CD14-positive monocyte (primary cell): ENCODE data around the gene PLCH2. TPM values are rescaled to one million over a fixed set of nuclear protein-coding genes. Genes with fewer than 3 reads are reported as not detected.

Experiments used
- DNase-seq, 3 donors: peaks; one replicate each; pipeline ENCODE4 v3.0.0-alpha.2; 2011 to 2022
- H2AFZ ChIP-seq: 2 replicates; pipeline ENCODE4 v1.6.0; 2012; ENCODE audit warnings: mild to moderate bottlenecking, low read depth, low read length, inconsistent platforms; ENCODE audit not compliant: insufficient read depth, poor library complexity, severe bottlenecking
- H3K27ac ChIP-seq, 2 donors: 1 replicate in 1 of 2; 2 replicates in 1 of 2; pipeline ENCODE4 v1.5.1; 2012 to 2013; ENCODE audit warnings: low read length in 2 of 2, control low read depth in 1 of 2, inconsistent platforms in 1 of 2, low read depth in 1 of 2, mild to moderate bottlenecking in 1 of 2
- H3K27me3 ChIP-seq, 2 donors: one replicate each; pipeline versions ENCODE4 v1.6.0 to v1.6.1; 2011 to 2013; ENCODE audit warnings: low read length in 2 of 2; ENCODE audit not compliant: control insufficient read depth in 2 of 2, insufficient read depth in 2 of 2
- H3K36me3 ChIP-seq, 2 donors: replicated peaks in 1 of 2; 1 replicate in 1 of 2; 2 replicates in 1 of 2; pipeline versions ENCODE4 v1.5.1 to v1.6.1; 2012 to 2013; ENCODE audit warnings: low read length in 2 of 2, control low read depth in 1 of 2, inconsistent platforms in 1 of 2, mild to moderate bottlenecking in 1 of 2; ENCODE audit not compliant: insufficient read depth in 2 of 2, control insufficient read depth in 1 of 2
- H3K4me1 ChIP-seq, 2 donors: 1 replicate in 1 of 2; 2 replicates in 1 of 2; pipeline versions ENCODE4 v1.5.1 to v1.6.1; 2012 to 2013; ENCODE audit warnings: low read length in 2 of 2, control low read depth in 1 of 2, inconsistent platforms in 1 of 2, mild to moderate bottlenecking in 1 of 2, moderate library complexity in 1 of 2; ENCODE audit not compliant: insufficient read depth in 2 of 2, control insufficient read depth in 1 of 2
- H3K4me2 ChIP-seq: replicated peaks from 2 replicates; pipeline ENCODE3; 2012; ENCODE audit warnings: low read length, moderate library complexity, mild to moderate bottlenecking; ENCODE audit not compliant: poor library complexity, severe bottlenecking; ENCODE audit errors: extremely low read depth
- H3K4me3 ChIP-seq, 3 experiments: fragments of 200-600 bp in 1 of 3; sonication (generic) in 1 of 3; replicated peaks in 1 of 3; 1 replicate in 2 of 3; 2 replicates in 1 of 3; pipeline ENCODE4 v1.5.1; 2011 to 2013; ENCODE audit warnings: low read length in 3 of 3, mild to moderate bottlenecking in 3 of 3, control low read depth in 2 of 3, low read depth in 2 of 3, inconsistent platforms in 1 of 3, moderate library complexity in 1 of 3
- H3K79me2 ChIP-seq: 2 replicates; pipeline ENCODE4 v1.6.0; 2012; ENCODE audit warnings: mild to moderate bottlenecking, control low read depth, inconsistent platforms, low read length, moderate library complexity; ENCODE audit not compliant: insufficient read depth
- H3K9ac ChIP-seq: 2 replicates; pipeline ENCODE4 v1.6.0; 2017; ENCODE audit warnings: low read length, mild to moderate bottlenecking; ENCODE audit not compliant: insufficient read depth, poor library complexity, severe bottlenecking
- H3K9me3 ChIP-seq, 2 donors: replicated peaks in 1 of 2; 1 replicate in 1 of 2; 2 replicates in 1 of 2; pipeline versions ENCODE4 v1.5.1 to v1.6.1; 2012 to 2013; ENCODE audit warnings: low read length in 2 of 2, control low read depth in 1 of 2; ENCODE audit not compliant: control insufficient read depth in 1 of 2, insufficient read depth in 1 of 2
- H4K20me1 ChIP-seq: 2 replicates; pipeline ENCODE4 v1.6.0; 2012; ENCODE audit warnings: mild to moderate bottlenecking, low read length, control low read depth, moderate library complexity; ENCODE audit not compliant: insufficient read depth
- H3K27ac Mint-ChIP-seq, 7 donors: one replicate each; pipeline ENCODE4 v1.8.0; 2020; ENCODE audit warnings: mild to moderate bottlenecking in 7 of 7, mixed read lengths in 7 of 7, moderate library complexity in 6 of 7, inconsistent platforms in 2 of 7
- H3K27me3 Mint-ChIP-seq, 3 donors: one replicate each; pipeline ENCODE4 v1.8.0; 2021 to 2022; ENCODE audit warnings: low read depth in 3 of 3, mild to moderate bottlenecking in 3 of 3, mixed read lengths in 3 of 3, moderate library complexity in 3 of 3, inconsistent platforms in 1 of 3
- H3K36me3 Mint-ChIP-seq, 2 donors: one replicate each; pipeline ENCODE4 v1.8.0; 2020; ENCODE audit warnings: mixed read lengths in 2 of 2, inconsistent platforms in 1 of 2, mild to moderate bottlenecking in 1 of 2
- H3K4me1 Mint-ChIP-seq: one replicate; pipeline ENCODE4 v1.8.0; 2020; ENCODE audit warnings: mild to moderate bottlenecking, mixed read lengths
- H3K4me3 Mint-ChIP-seq, 2 donors: one replicate each; pipeline ENCODE4 v1.8.0; 2020; ENCODE audit warnings: mild to moderate bottlenecking in 2 of 2, mixed read lengths in 2 of 2, moderate library complexity in 1 of 2
- H3K9me3 Mint-ChIP-seq, 7 donors: one replicate each; pipeline ENCODE4 v1.8.0; 2020 to 2022; ENCODE audit warnings: mixed read lengths in 7 of 7, mild to moderate bottlenecking in 6 of 7, moderate library complexity in 6 of 7, inconsistent platforms in 2 of 7
- WGBS: methylation state at CpG from one replicate; pipeline ENCODE4 v1.1.5; 2013; ENCODE audit warnings: missing lambda C conversion rate; ENCODE audit not compliant: insufficient coverage; 5-methylcytosine and 5-hydroxymethylcytosine counted together
- intact Hi-C, 2 donors: fragments of 100-400 bp; cut with micrococcal nuclease; formaldehyde crosslinking; loops; one replicate each; pipeline versions ENCODE4 v1.15.0 to v1.15.1; 2023
- polyA plus RNA-seq, 3 donors: library from polyadenylated mRNA; depleted of rRNA in 1 of 3; unstranded in 2 of 3; stranded (reverse) in 1 of 3; fragments of 300-500 nt in 2 of 3; fragments of >200 nt in 1 of 3; fragmentation: Illumina TruSeq in 2 of 3; gene quantifications; 1 replicate in 2 of 3; 2 replicates in 1 of 3; pipeline ENCODE4 v1.2.3, GENCODE V29; 2012 to 2021
- TF ChIP-seq, protein P1 (sequence below): fragments of 200-600 bp; IDR thresholded peaks from one replicate; pipeline ENCODE4 v1.8.0; 2022; ENCODE audit warnings: antibody characterized with exemption, mild to moderate bottlenecking

PLCH2 gene
- polyA plus RNA-seq, 3 donors: 1.2 TPM; not detected in 2

- peaks cover 15 to 27% (median 21%) of the 10 kb centered on the region in 7 donors for H3K9me3 Mint-ChIP-seq
- 94% methylated on average over 17 of the region's 18 CpGs for WGBS
- no peaks in the 10 kb centered on the region for H3K36me3 Mint-ChIP-seq
- Histone ChIP-seq H3K4me2 (no peak overlapping the region), H3K27me3 (no peaks in the 10 kb centered on the region), H3K27ac (no peak overlapping the region), H3K36me3 (no peaks in the 10 kb centered on the region), H3K4me1 (no peaks in the 10 kb centered on the region), H3K9me3 (peaks cover 0 to 25% of the 10 kb centered on the region in 2 donors), H2AFZ (no peak overlapping the region), H3K4me3 (no peak overlapping the region), H3K79me2 (no peaks in the 10 kb centered on the region), H3K9ac (no peak overlapping the region), H4K20me1 (no peaks in the 10 kb centered on the region)
- H3K27ac Mint-ChIP-seq: no peak overlapping the region
- intact Hi-C loops: no loop called here
- no peak for DNase-seq
- no peak overlapping the region for H3K4me3 Mint-ChIP-seq
- H3K27me3 Mint-ChIP-seq: peaks cover 4 to 16% (median 7%) of the 10 kb centered on the region in 3 donors
- no peaks in the 10 kb centered on the region for H3K4me1 Mint-ChIP-seq
- TF ChIP-seq, protein P1, sequence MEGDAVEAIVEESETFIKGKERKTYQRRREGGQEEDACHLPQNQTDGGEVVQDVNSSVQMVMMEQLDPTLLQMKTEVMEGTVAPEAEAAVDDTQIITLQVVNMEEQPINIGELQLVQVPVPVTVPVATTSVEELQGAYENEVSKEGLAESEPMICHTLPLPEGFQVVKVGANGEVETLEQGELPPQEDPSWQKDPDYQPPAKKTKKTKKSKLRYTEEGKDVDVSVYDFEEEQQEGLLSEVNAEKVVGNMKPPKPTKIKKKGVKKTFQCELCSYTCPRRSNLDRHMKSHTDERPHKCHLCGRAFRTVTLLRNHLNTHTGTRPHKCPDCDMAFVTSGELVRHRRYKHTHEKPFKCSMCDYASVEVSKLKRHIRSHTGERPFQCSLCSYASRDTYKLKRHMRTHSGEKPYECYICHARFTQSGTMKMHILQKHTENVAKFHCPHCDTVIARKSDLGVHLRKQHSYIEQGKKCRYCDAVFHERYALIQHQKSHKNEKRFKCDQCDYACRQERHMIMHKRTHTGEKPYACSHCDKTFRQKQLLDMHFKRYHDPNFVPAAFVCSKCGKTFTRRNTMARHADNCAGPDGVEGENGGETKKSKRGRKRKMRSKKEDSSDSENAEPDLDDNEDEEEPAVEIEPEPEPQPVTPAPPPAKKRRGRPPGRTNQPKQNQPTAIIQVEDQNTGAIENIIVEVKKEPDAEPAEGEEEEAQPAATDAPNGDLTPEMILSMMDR: no peak
Measured at GRCh38 chr1:2427051-2427450, 49.0 kb upstream of the PLCH2 start.

DNA sequence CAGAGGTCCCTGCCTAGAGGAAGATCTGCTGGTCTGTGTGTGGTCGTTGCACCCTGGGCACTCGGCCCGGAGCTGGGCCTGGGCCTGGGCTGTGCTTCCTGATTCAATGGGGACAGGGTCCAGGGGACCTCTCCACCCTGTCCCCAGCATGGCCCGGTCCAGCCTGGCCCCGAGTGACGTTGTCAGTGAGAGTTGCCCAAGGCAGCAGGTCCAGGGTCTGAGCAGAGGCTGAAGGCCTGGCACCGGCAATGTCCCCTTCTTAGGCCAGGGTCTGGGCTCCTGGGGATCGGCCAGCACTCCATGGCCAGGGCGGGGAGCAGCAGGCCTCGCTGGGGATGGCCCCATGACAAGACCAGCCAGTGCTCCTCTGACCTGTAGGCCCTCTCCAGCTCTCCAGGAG, 48.1 kb upstream of the PLCH2 start:
- 94% methylated on average over 10 of the region's 10 CpGs for WGBS
- Histone ChIP-seq H2AFZ (no peak overlapping the region), H3K4me2 (no peak overlapping the region), H3K9me3 (peaks cover 0 to 22% of the 10 kb centered on the region in 2 donors), H4K20me1 (no peaks in the 10 kb centered on the region), H3K36me3 (no peaks in the 10 kb centered on the region), H3K27me3 (no peaks in the 10 kb centered on the region), H3K79me2 (no peaks in the 10 kb centered on the region), H3K27ac (no peak overlapping the region), H3K9ac (no peak overlapping the region), H3K4me3 (no peak overlapping the region), H3K4me1 (no peaks in the 10 kb centered on the region)
- H3K4me3 Mint-ChIP-seq: no peak overlapping the region
- intact Hi-C loops: no loop called here
- H3K4me1 Mint-ChIP-seq: no peaks in the 10 kb centered on the region
- H3K27me3 Mint-ChIP-seq: peaks cover 6 to 16% (median 9%) of the 10 kb centered on the region in 3 donors
- TF ChIP-seq, protein P1: no peak
- H3K9me3 Mint-ChIP-seq: peaks cover 13 to 22% (median 19%) of the 10 kb centered on the region in 7 donors
- no peaks in the 10 kb centered on the region for H3K36me3 Mint-ChIP-seq
- no peak overlapping the region for H3K27ac Mint-ChIP-seq
- no peak for DNase-seq
